Upper lobe of right lung (tissue), 1 donor: ENCODE results near the gene PCDHB13. TPM values are rescaled to one million over a fixed set of nuclear protein-coding genes. Genes with fewer than 3 reads are reported as not detected.
"Not testable (repeated sequence)": the region's sequence is repeated elsewhere in the genome, so short reads cannot be mapped to it uniquely, and the experiment has no call there.

ENCODE experiments used
- ATAC-seq: fragments of 200-7000 bp; cut with Tn5 transposase; one replicate; pipeline ENCODE4 v1.9.1; 2020; ENCODE audit warnings: mild to moderate bottlenecking, moderate library complexity
- DNase-seq: peaks from one replicate; pipeline ENCODE4 v3.0.0-alpha.2; 2020
- H3K27ac ChIP-seq: fragments of 200-600 bp; one replicate; pipeline ENCODE4 v1.8.0; 2022
- H3K27me3 ChIP-seq: fragments of 200-600 bp; one replicate; pipeline ENCODE4 v1.8.0; 2022; ENCODE audit warnings: mild to moderate bottlenecking
- H3K36me3 ChIP-seq: fragments of 200-600 bp; one replicate; pipeline ENCODE4 v1.8.0; 2022
- H3K4me1 ChIP-seq: fragments of 200-600 bp; one replicate; pipeline ENCODE4 v1.8.0; 2022
- H3K4me3 ChIP-seq: fragments of 200-600 bp; one replicate; pipeline ENCODE4 v1.8.0; 2022; ENCODE audit warnings: mild to moderate bottlenecking
- H3K9me3 ChIP-seq: fragments of 200-600 bp; one replicate; pipeline ENCODE4 v1.8.0; 2022
- CTCF ChIP-seq: fragments of 200-600 bp; IDR thresholded peaks from one replicate; pipeline ENCODE4 v1.8.0; 2022; ENCODE audit warnings: antibody characterized with exemption
- intact Hi-C: fragments of 100-400 bp; cut with DNase I; formaldehyde crosslinking; loops from one replicate; pipeline ENCODE4 v1.11.0; 2022
- long read RNA-seq: library from polyadenylated mRNA; unstranded; transcript quantifications from one replicate; pipeline ENCODE4 v2.0.0, GENCODE V29; 2021
- total RNA-seq: library from RNA; stranded (reverse); fragmentation: NEBNext Ultra II Directional; extraction: Animal tissue kit (Norgen Biotek cat#: 25700); gene quantifications from one replicate; pipeline ENCODE4 v1.2.1, GENCODE V29; 2021
- donor health status: DM: no; HTN: yes; CAD: no; lungs with severe emphysema.

PCDHB13 gene
- 3.2 TPM for total RNA-seq
- long read RNA-seq, full-length matches to known transcripts, result 3 of 3 reads
- long read RNA-seq, partial matches to known transcripts, result 0 of 3 reads
- long read RNA-seq, other reads (novel, unspliced or antisense), result 0 of 3 reads

GRCh38 chr5:141213656-141214339, at the start of gene PCDHB13:
TSS of gene PCDHB13 (plus strand) at chr5:141213919. CDS start at chr5:141214124, 205 bp downstream.
- H3K9me3 ChIP-seq, H3K4me3 ChIP-seq, DNase-seq, H3K36me3 ChIP-seq, H3K27ac ChIP-seq, H3K27me3 ChIP-seq, intact Hi-C loops, H3K4me1 ChIP-seq: not testable (repeated sequence)
- ATAC-seq, result peak; percentile 73
- peak; percentile 19 for TF ChIP-seq CTCF

GRCh38 chr5:141172381-141173204, 41.1 kb upstream of the PCDHB13 start, which contains the start of gene PCDHB7:
TSS of gene PCDHB7 (plus strand) at chr5:141172644. CDS start at chr5:141172836, 192 bp downstream.
- DNase-seq (no peak), ATAC-seq (no peak)
- TF ChIP-seq CTCF, result peak; percentile 52
- no peaks in the 10 kb centered on the region for H3K36me3 ChIP-seq
- H3K4me1 ChIP-seq, result no peaks in the 10 kb centered on the region
- peak within 1 kb of the TSS; percentile 26 for H3K4me3 ChIP-seq
- peaks cover 20% of the 10 kb centered on the region for H3K27me3 ChIP-seq
- intact Hi-C loops, result no loop called here
- peaks cover 7% of the 10 kb centered on the region for H3K9me3 ChIP-seq
- H3K27ac ChIP-seq, result no peak within 1 kb of the TSS

- H3K27ac ChIP-seq, H3K36me3 ChIP-seq, H3K4me1 ChIP-seq, DNase-seq, H3K4me3 ChIP-seq, ATAC-seq, intact Hi-C loops, H3K9me3 ChIP-seq: not testable (repeated sequence)
- H3K27me3 ChIP-seq, result peaks cover 14% of the 10 kb centered on the region
These were observed 39.2 kb upstream of the PCDHB13 start for GRCh38 chr5:141174291-141175104.

GRCh38 chr5:141175933-141176332, 37.8 kb upstream of the PCDHB13 start:
- peaks cover 7% of the 10 kb centered on the region for H3K9me3 ChIP-seq
- no peaks in the 10 kb centered on the region for H3K4me1 ChIP-seq
- no peaks in the 10 kb centered on the region for H3K36me3 ChIP-seq
- ATAC-seq (no peak), DNase-seq (no peak)
- peaks cover 14% of the 10 kb centered on the region for H3K27me3 ChIP-seq
- intact Hi-C loops, result no loop called here
- H3K4me3 ChIP-seq, result no peak overlapping the region
- no peak for TF ChIP-seq CTCF
- H3K27ac ChIP-seq, result no peak overlapping the region

GRCh38 chr5:141177577-141178191, 36.0 kb upstream of the PCDHB13 start, which contains the start of gene PCDHB8:
TSS of gene PCDHB8 (plus strand) at chr5:141177790. CDS start at chr5:141178035, 245 bp downstream.
- intact Hi-C loops, H3K27ac ChIP-seq, H3K9me3 ChIP-seq, H3K4me1 ChIP-seq, H3K4me3 ChIP-seq, DNase-seq, H3K36me3 ChIP-seq: not testable (repeated sequence)
- peaks cover 14% of the 10 kb centered on the region for H3K27me3 ChIP-seq
- ATAC-seq, result peak; percentile 67

- DNase-seq, H3K36me3 ChIP-seq, H3K4me1 ChIP-seq, ATAC-seq, H3K9me3 ChIP-seq, intact Hi-C loops, H3K4me3 ChIP-seq, H3K27ac ChIP-seq: not testable (repeated sequence)
- peaks cover 14% of the 10 kb centered on the region for H3K27me3 ChIP-seq
These were observed 34.3 kb upstream of the PCDHB13 start for GRCh38 chr5:141179371-141179770.

GRCh38 chr5:141179876-141180275, 33.8 kb upstream of the PCDHB13 start:
- not testable (repeated sequence) for ATAC-seq

More at GRCh38 chr5:141179876-141180275, 33.8 kb upstream of the PCDHB13 start:
- H3K4me1 ChIP-seq, H3K9me3 ChIP-seq, H3K4me3 ChIP-seq, DNase-seq, H3K36me3 ChIP-seq, H3K27ac ChIP-seq, intact Hi-C loops: not testable (repeated sequence)
- peaks cover 14% of the 10 kb centered on the region for H3K27me3 ChIP-seq
